Activated T-cell treated with anti-CD3 and anti-CD28 coated beads for 1 hour (primary cell): ENCODE data around the gene PARN.
"Not testable (repeated sequence)": the region's sequence is repeated elsewhere in the genome, so short reads cannot be mapped to it uniquely, and the experiment has no call there.

Experiments used
- DNase-seq: peaks from one replicate; pipeline ENCODE4 v3.0.0-alpha.2; 2020; ENCODE audit warnings: low read depth

Gene PARN

DNA sequence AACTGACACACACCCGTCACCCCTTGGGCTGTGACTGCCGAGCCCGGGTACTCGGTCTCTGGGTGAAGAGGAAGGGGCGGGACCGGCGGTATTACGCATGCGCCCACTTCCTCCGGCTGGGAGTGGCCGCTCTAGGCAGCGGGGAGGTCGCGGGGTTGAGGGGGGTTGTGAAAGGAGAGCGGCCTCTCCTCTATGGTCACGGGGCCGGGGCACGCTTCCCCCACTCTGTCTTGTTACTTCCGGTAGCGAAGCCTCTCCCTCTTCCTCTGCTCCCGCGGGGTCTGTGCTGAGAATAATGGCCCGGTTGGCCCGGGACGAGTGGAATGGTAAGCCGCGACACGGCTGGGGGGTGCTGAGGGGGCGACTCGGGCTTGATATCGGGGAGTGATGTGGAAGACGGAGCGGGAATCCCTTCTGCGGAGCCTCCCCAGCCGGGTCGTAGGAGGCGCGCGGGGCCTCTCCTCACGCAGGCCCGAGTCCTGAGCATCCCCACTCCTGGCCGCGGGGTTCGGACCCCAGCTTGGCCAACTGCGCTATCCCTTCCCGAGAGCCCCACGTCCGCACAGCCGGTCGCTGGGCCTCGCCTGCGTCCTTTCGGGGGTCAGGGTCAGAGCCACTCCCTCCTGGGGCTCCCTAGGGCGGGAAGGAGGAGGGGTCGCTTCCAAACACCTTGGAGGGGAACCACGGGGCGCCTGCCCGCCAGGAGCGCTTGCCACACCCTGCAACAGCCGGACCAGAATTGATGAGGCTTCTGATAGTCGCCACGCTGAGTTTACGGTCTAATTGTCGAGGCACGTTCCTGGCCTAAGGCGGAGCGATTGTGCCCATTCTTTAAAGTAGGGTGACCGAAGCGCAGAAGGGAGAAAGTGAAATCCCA lies 2.9 kb upstream of the PARN start, which contains the start of gene BFAR:
BFAR (plus strand) TSS at position 259 of the 877 bp plus-strand sequence. CDS start 11,396 bp downstream, outside the sequence.
- DNase-seq, result peak; percentile 99

DNA sequence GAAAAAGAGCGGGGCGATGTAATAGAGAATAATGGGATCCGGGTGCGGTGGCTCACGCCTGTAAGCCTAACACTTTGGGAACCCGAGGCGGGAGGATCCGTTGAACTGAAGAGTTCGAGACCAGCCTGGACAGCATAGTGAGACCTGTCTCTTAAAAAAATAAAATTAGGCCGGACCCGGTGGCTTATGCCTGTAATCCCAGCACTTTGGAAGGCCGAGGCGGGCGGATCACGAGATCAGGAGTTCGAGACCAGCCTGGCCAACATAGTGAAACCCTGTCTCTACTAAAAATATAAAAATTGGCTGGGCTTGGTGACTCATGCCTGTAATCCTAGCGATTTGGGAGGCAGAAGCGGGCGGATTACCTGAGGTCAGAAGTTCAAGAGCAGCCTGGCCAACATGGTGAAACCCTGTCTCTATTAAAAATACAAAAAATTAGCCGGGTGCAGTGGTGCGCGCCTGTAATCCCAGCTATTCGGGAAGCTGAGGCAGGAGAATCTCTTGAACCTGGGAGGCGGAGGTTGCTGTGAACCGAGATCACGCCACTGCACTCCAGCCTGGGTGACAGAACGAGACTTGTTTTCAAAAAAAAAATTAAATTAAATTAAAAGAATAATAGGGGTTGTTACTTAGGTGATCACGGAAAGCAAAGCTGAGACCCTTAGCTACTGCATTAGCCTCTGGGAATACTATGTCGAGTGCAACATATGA lies 715 bp upstream of the PARN start:
- not testable (repeated sequence) for DNase-seq

- no peak for DNase-seq
These were observed 495 bp downstream of the PARN start for GRCh38 chr16:14629612-14629918.

DNA sequence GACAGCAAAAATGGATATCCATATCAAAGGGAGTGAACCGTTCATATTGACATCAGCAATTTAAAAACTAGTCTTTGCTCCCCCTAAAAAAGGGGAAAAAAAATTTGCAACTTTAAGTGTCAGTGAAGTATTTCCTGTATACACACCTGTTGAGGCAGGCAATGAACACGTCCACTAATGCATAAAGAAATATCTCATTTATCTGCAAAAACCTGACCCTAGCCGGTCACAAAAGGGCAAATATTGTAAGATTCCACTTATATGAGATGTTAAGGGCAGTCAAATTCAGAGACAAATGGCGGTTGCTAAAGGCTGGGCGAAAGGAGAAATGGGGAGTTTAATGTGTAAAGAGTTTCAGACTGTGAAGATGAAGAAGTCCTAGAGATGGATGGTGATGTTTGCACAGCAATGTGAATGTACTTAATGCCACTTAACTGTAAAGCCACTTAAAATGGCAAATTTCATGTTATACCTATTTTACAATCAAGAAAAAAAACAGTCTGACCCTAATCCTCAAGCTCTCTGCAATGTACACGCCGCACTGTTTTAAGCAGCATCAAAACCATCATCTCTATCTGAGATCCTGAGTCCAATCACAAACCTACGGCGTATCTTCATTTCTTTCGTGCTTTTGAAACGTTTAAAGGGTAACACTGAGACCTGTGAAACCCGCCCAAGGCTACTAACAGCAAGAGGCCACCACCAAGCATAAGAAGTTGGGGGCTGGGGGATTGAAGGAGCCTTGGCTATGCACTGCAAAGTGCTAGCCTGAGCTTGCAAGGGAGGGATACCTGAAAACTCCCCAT lies 1.1 kb downstream of the PARN start:
- no peak for DNase-seq

GRCh38 chr16:14627078-14627477 lies 3.0 kb downstream of the PARN start:
- no peak for DNase-seq

GRCh38 chr16:14618566-14618965 lies 11.5 kb downstream of the PARN start:
- DNase-seq, result no peak

GRCh38 chr16:14616280-14616679 lies 13.8 kb downstream of the PARN start:
- DNase-seq, result no peak

GRCh38 chr16:14613991-14614390 lies 16.1 kb downstream of the PARN start:
- no peak for DNase-seq

DNA sequence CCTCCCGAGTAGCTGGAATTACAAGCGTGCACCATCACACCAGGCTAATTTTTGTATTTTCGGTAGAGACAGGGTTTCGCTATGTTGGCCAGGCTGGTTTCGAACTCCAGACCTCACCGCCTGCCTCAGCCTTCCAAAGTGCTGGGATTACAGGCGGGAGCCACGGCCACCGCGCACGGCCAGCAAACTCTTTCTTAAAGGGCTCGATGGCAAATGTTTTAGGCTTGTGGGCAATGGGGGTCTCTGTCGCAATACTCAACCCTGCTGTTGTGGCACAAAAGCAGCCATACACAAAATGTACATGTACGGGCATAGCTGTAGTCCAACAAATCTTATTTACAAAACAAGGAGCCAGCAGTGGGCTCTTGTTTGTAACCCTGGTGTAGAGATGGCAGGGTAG lies 18.4 kb downstream of the PARN start:
- no peak for DNase-seq

DNA sequence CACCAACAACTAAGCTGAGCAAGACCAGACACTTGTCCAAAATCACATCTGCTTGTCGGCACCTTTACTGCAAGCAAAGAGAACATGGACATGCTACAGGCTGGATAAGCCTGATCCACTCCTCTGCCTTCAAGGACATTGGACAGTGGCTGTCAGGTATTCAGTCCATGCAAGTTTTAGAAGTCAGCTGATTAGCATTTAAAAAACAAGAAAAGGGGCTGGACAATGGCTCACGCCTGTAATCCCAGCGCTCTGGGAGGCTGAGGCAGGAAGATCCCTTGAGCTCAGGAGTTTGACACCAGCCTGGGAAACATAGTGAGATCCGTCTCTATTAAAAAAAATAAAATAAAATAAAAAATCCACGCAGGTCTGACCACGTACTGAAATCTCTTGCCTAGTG lies 20.3 kb downstream of the PARN start:
- no peak for DNase-seq

- DNase-seq, result no peak
These were observed 21.5 kb downstream of the PARN start for GRCh38 chr16:14608604-14609003.

- no peak for DNase-seq
These were observed 21.9 kb downstream of the PARN start for GRCh38 chr16:14608111-14608566.

DNA sequence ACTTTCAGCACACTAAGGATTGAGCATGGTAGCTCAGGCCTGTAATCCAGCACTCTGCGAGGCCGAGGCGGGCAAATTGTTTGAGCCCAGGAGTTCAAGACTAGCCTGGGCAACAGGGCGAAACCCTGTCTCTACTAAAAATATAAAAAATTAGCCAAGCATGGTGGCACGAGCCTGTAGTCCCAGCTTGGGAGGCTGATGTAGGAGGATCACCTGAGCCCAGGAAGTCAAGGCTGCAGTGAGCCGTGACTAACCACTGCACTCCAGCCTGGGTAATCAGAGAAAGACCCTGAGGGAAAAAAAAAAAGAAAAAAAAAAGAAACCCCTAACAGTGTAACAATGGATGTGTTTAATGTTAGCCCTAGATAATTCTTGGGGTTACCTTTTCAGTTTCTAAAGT lies 24.0 kb downstream of the PARN start:
- no peak for DNase-seq

DNA sequence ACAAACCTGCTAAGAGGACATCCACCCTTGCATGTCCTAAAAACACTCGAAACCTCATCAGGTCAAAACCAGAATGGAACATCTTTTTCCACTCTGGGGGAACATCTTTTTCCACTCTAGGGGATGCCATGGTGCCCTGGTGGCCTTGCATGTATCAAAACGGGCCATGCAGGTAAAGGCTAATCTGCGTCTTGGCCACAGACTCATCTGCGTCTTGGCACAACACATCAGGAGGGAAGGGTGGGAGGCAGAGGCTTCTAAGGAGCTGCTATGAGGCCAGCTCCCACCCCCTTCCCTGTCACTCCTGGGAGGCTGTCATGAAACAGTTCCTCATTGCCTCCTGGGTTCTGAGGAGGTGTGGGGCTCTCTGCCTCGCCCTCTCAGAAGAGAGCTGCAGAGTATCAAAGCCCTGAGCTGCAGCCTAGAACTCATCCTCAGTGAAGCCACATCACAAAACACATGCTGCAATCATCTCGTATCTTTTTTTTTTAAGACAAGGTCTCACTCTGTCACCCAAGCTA lies 27.6 kb downstream of the PARN start:
- no peak for DNase-seq

GRCh38 chr16:14600164-14600563 lies 29.9 kb downstream of the PARN start:
- DNase-seq, result no peak

- no peak for DNase-seq
These were observed 43.3 kb downstream of the PARN start for GRCh38 chr16:14586637-14587305.

DNA sequence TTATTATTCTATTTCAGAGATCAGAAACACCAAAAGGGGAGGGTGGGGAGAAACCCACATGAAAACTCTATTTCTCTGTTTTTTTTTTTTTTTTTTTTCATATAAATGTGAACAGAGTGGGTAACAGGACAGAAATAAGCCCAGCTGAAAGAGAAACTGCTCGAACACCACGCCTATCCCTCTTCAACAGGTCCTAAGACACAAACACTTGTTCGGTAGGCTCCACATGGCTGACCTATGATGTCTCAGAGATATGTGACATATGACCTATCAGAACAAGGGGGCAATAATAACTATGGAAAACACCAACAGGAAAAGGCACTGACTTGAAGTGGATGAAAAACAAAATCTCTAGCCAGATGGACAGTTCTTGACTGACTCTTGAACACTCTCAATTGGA lies 44.8 kb downstream of the PARN start:
- no peak for DNase-seq

GRCh38 chr16:14580926-14581325 lies 49.1 kb downstream of the PARN start:
- DNase-seq, result not testable (repeated sequence)

DNA sequence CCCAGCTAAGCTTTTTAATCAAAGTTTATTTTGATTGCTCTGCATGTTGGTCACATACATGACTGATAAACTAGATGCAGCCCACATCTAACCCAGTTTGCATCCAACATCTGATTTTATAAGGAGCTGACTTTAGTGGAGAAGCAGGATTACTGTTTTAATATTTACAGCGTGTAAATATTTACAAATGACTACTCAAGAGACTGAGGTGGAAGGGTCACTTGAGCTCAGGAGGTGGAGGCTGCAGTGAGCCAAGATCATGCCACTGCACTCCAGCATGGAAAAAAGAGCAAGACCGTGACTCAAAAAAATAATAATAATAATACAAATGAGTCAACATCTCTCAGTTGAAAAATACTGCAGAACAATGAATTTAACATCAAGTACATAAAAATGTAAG lies 50.8 kb downstream of the PARN start:
- no peak for DNase-seq

DNA sequence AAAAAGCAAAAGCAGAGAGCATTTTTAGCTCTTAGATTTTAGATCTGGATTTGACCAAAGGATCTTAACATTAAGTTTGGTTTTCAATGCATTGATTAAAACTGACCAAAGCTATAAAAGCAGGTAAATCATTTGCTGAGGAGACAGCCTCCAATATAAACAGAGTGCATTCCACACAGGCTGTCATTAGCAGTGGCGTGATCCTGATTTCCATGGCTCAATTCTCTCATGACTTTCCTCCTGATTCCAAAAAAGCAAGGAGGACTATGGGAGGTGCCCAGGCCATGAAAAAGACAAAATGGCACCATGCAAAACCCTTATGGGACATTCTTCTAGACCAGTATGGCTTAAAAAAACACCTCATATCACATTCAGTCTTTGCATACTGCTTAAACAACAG lies 53.5 kb downstream of the PARN start:
- DNase-seq, result no peak

DNA sequence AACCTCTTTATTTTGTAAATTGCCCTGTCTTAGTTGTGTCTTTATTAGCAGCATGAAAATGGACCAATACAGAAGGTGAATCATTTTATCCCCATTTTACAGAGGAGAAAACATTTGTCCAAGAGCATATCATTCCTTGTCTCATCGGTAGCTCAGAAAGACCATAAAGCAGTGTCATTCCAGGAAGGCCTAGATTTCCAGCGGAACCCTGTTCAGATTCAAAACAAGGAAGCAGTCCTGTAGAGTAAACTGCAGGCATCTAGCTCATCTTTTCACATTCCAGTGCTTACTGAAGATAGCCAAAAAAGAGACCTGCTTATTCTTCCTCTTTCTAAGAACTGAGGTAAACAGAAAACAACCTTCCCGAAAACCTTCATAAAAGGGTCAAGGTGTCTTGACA lies 54.0 kb downstream of the PARN start:
- DNase-seq, result no peak
